ENCODE data around the gene GALNT16.

Gene GALNT16

GRCh38 chr14:69317102-69317755 lies 57.3 kb downstream of the GALNT16 start:
- no peak for DNase-seq

- DNase-seq: no peak
These were observed 57.8 kb downstream of the GALNT16 start for GRCh38 chr14:69317780-69318179.

GRCh38 chr14:69318241-69318640 lies 58.3 kb downstream of the GALNT16 start:
- DNase-seq: no peak

- no peak for DNase-seq
These were observed 59.0 kb downstream of the GALNT16 start for GRCh38 chr14:69318901-69319475.

- no peak for DNase-seq
These were observed 60.0 kb downstream of the GALNT16 start for GRCh38 chr14:69319911-69320310.

- DNase-seq: no peak
These were observed 60.8 kb downstream of the GALNT16 start for GRCh38 chr14:69320581-69321365.

GRCh38 chr14:69321601-69322330 lies 61.8 kb downstream of the GALNT16 start:
- no peak for DNase-seq

- no peak for DNase-seq
These were observed 63.5 kb downstream of the GALNT16 start for GRCh38 chr14:69323266-69323998.

GRCh38 chr14:69323999-69324282 lies 64.0 kb downstream of the GALNT16 start:
- DNase-seq: no peak

GRCh38 chr14:69324341-69324931 lies 64.5 kb downstream of the GALNT16 start:
- no peak for DNase-seq

- DNase-seq: no peak
These were observed 65.1 kb downstream of the GALNT16 start for GRCh38 chr14:69325086-69325485.

- DNase-seq: no peak
These were observed 65.8 kb downstream of the GALNT16 start for GRCh38 chr14:69325646-69326265.

GRCh38 chr14:69326611-69327010 lies 66.7 kb downstream of the GALNT16 start:
- DNase-seq: no peak

GRCh38 chr14:69327507-69327906 lies 67.5 kb downstream of the GALNT16 start:
- no peak for DNase-seq

- no peak for DNase-seq
These were observed 68.4 kb downstream of the GALNT16 start for GRCh38 chr14:69328317-69328716.

GRCh38 chr14:69328765-69329164 lies 68.8 kb downstream of the GALNT16 start:
- DNase-seq: peak in 3 of 56 donors; percentile 7 to 13 (median 9)

- no peak for DNase-seq
These were observed 71.2 kb downstream of the GALNT16 start for GRCh38 chr14:69331206-69331605.

- DNase-seq: no peak
These were observed 72.9 kb downstream of the GALNT16 start for GRCh38 chr14:69332782-69333395.

- no peak for DNase-seq
These were observed 73.9 kb downstream of the GALNT16 start for GRCh38 chr14:69333791-69334337.

- DNase-seq: no peak
These were observed 74.6 kb downstream of the GALNT16 start for GRCh38 chr14:69334576-69334975.
